GM18520 (cell line): ENCODE results near the gene FAM81A.

Experiments
- ATAC-seq: cut with Tn5 transposase; IDR thresholded peaks from one replicate; pipeline ENCODE4 v1.9.1; 2021; ENCODE audit not compliant: unreplicated experiment

Gene FAM81A

GRCh38 chr15:59571606-59572005 is 133.6 kb downstream of the FAM81A start:
- ATAC-seq, result no peak
